H9 (cell line): ENCODE measurements around the gene NRN1L. TPM values are rescaled to one million over a fixed set of nuclear protein-coding genes. Genes with fewer than 3 reads are reported as not detected.
A peak's percentile ranks its signal among the peaks of the same experiment; 100 is the strongest.

Experiments used
- DNase-seq: peaks from one replicate; pipeline ENCODE4 v3.0.0-alpha.2; 2017
- H2AFZ ChIP-seq: one replicate; pipeline ENCODE4 v1.6.1; 2013; ENCODE audit warnings: mild to moderate bottlenecking, low read length, control low read depth, moderate library complexity
- H2AK5ac ChIP-seq: 2 replicates; pipeline ENCODE4 v1.6.1; 2013; ENCODE audit warnings: low read length, control low read depth, mixed read lengths; ENCODE audit not compliant: insufficient read length
- H2BK120ac ChIP-seq: one replicate; pipeline ENCODE4 v1.6.1; 2013; ENCODE audit warnings: low read depth, mild to moderate bottlenecking, low read length, control low read depth, inconsistent platforms; ENCODE audit not compliant: poor library complexity, severe bottlenecking
- H2BK12ac ChIP-seq: 2 replicates; pipeline ENCODE4 v1.6.1; 2013; ENCODE audit warnings: low read length, control low read depth, mixed read lengths, low read depth; ENCODE audit not compliant: insufficient read length
- H2BK15ac ChIP-seq: 2 replicates; pipeline ENCODE4 v1.6.1; 2013; ENCODE audit warnings: low read depth, low read length, control low read depth
- H2BK20ac ChIP-seq: one replicate; pipeline ENCODE4 v1.6.1; 2013; ENCODE audit warnings: low read depth, mild to moderate bottlenecking, low read length, control low read depth, inconsistent platforms; ENCODE audit not compliant: poor library complexity, severe bottlenecking
- H2BK5ac ChIP-seq: 2 replicates; pipeline ENCODE4 v1.6.1; 2013; ENCODE audit warnings: low read length, control low read depth, mixed read lengths; ENCODE audit not compliant: insufficient read length
- H3K14ac ChIP-seq: 2 replicates; pipeline ENCODE4 v1.6.1; 2013; ENCODE audit warnings: low read length, control low read depth; ENCODE audit not compliant: insufficient read depth
- H3K18ac ChIP-seq: 2 replicates; pipeline ENCODE4 v1.6.1; 2013; ENCODE audit warnings: low read depth, mild to moderate bottlenecking, mixed read lengths, low read length, control low read depth; ENCODE audit not compliant: insufficient read length
- H3K23ac ChIP-seq: 2 replicates; pipeline ENCODE4 v1.6.1; 2013; ENCODE audit warnings: low read length, control low read depth, mixed read lengths, low read depth; ENCODE audit not compliant: insufficient read length
- H3K23me2 ChIP-seq: 2 replicates; pipeline ENCODE4 v1.6.1; 2013; ENCODE audit warnings: low read depth, mild to moderate bottlenecking, mixed read lengths, low read length, control low read depth; ENCODE audit not compliant: insufficient read length, poor library complexity, severe bottlenecking
- H3K27ac ChIP-seq: 2 replicates; pipeline ENCODE4 v1.5.1; 2013; ENCODE audit warnings: low read length, control low read depth, mixed read lengths, low read depth; ENCODE audit not compliant: insufficient read length
- H3K27me3 ChIP-seq: 2 replicates; pipeline ENCODE4 v1.6.1; 2013; ENCODE audit warnings: low read length, control low read depth, inconsistent platforms; ENCODE audit not compliant: insufficient read depth
- H3K4ac ChIP-seq: 2 replicates; pipeline ENCODE4 v1.6.1; 2013; ENCODE audit warnings: low read depth, mild to moderate bottlenecking, control low read depth, inconsistent platforms, low read length, moderate library complexity
- H3K4me1 ChIP-seq: 2 replicates; pipeline ENCODE4 v1.6.1; 2013; ENCODE audit warnings: low read length, control low read depth, inconsistent platforms; ENCODE audit not compliant: insufficient read depth
- H3K4me2 ChIP-seq: 2 replicates; pipeline ENCODE4 v1.6.1; 2013; ENCODE audit warnings: low read length, control low read depth, mixed read lengths; ENCODE audit not compliant: insufficient read length, insufficient read depth
- H3K56ac ChIP-seq: 2 replicates; pipeline ENCODE4 v1.6.1; 2013; ENCODE audit warnings: low read depth, mild to moderate bottlenecking, mixed read lengths, low read length, control low read depth; ENCODE audit not compliant: insufficient read length
- H3K79me1 ChIP-seq: 2 replicates; pipeline ENCODE4 v1.6.1; 2013; ENCODE audit warnings: low read depth, mild to moderate bottlenecking, moderate library complexity, low read length, control low read depth, inconsistent platforms; ENCODE audit not compliant: insufficient read depth, poor library complexity, severe bottlenecking
- H3K79me2 ChIP-seq: 2 replicates; pipeline ENCODE4 v1.6.1; 2013; ENCODE audit warnings: low read length, control low read depth, inconsistent platforms; ENCODE audit not compliant: insufficient read depth
- H3K9ac ChIP-seq: 2 replicates; pipeline ENCODE4 v1.6.1; 2013; ENCODE audit warnings: low read length, control low read depth, mixed read lengths; ENCODE audit not compliant: insufficient read length; ENCODE audit errors: extremely low read depth
- H3K9me3 ChIP-seq: one replicate; pipeline ENCODE4 v1.6.1; 2013; ENCODE audit warnings: low read depth, low read length, inconsistent platforms; ENCODE audit not compliant: control insufficient read depth
- H3T11ph ChIP-seq: one replicate; pipeline ENCODE4 v1.6.1; 2013; ENCODE audit warnings: mild to moderate bottlenecking, low read length, control low read depth, inconsistent platforms
- H4K20me1 ChIP-seq: one replicate; pipeline ENCODE4 v1.6.1; 2013; ENCODE audit not compliant: control insufficient read depth, insufficient read length, insufficient read depth
- H4K5ac ChIP-seq: 2 replicates; pipeline ENCODE4 v1.6.1; 2013; ENCODE audit warnings: low read depth, mild to moderate bottlenecking, mixed read lengths, low read length, control low read depth; ENCODE audit not compliant: insufficient read length
- H4K8ac ChIP-seq: replicated peaks from 2 replicates; pipeline ENCODE4 v1.6.1; 2013; ENCODE audit warnings: low read length, control low read depth, mixed read lengths, low read depth; ENCODE audit not compliant: insufficient read length
- H4K91ac ChIP-seq: 2 replicates; pipeline ENCODE4 v1.6.1; 2013; ENCODE audit warnings: low read depth, mild to moderate bottlenecking, moderate library complexity, mixed read lengths, low read length, control low read depth; ENCODE audit not compliant: insufficient read length
- H3K27ac Mint-ChIP-seq, 3 experiments: 2 replicates in 2 of 3; 3 replicates in 1 of 3; pipeline ENCODE4 v1.8.0; 2020 to 2021; ENCODE audit warnings: mixed read lengths in 3 of 3, mild to moderate bottlenecking in 1 of 3, moderate library complexity in 1 of 3
- H3K27me3 Mint-ChIP-seq: 2 replicates; pipeline ENCODE4 v1.8.0; 2021; ENCODE audit warnings: low read depth, mild to moderate bottlenecking, moderate library complexity, mixed read lengths
- H3K36me3 Mint-ChIP-seq, 3 experiments: 2 replicates in 2 of 3; 3 replicates in 1 of 3; pipeline ENCODE4 v1.8.0; 2020 to 2021; ENCODE audit warnings: low read depth in 3 of 3, mixed read lengths in 3 of 3; ENCODE audit not compliant: insufficient read depth in 1 of 3
- H3K4me1 Mint-ChIP-seq, 2 experiments: 2 replicates each; pipeline ENCODE4 v1.8.0; 2020; ENCODE audit warnings: mixed read lengths in 2 of 2
- H3K4me3 Mint-ChIP-seq, 2 experiments: 2 replicates in 1 of 2; 3 replicates in 1 of 2; pipeline ENCODE4 v1.8.0; 2020 to 2021; ENCODE audit warnings: mild to moderate bottlenecking in 2 of 2, mixed read lengths in 2 of 2, moderate library complexity in 1 of 2
- H3K9me3 Mint-ChIP-seq, 2 experiments: 2 replicates in 1 of 2; 3 replicates in 1 of 2; pipeline ENCODE4 v1.8.0; 2020; ENCODE audit warnings: mild to moderate bottlenecking in 2 of 2, mixed read lengths in 2 of 2, moderate library complexity in 1 of 2
- WGBS: extraction: QIAGEN DNeasy Blood & Tissue Kit; methylation state at CpG from one replicate; pipeline ENCODE4 v1.1.7; 2013; ENCODE audit warnings: missing lambda C conversion rate, low lambda C conversion rate, mixed read lengths; ENCODE audit not compliant: insufficient read length; ENCODE audit errors: extremely low coverage; 5-methylcytosine and 5-hydroxymethylcytosine counted together
- total RNA-seq: library from RNA; stranded (reverse); gene quantifications from 2 replicates; pipeline ENCODE4 v1.2.1, GENCODE V29; 2021
- TF ChIP-seq, protein P1 (sequence below): fragments of 200-600 bp; sonication (generic); conservative IDR thresholded peaks from 3 replicates; pipeline ENCODE4 v1.8.0; 2021; ENCODE audit warnings: antibody characterized with exemption, mild to moderate bottlenecking

Gene NRN1L
- total RNA-seq, 1 experiment from 2014 or later = 2.0 TPM

DNA sequence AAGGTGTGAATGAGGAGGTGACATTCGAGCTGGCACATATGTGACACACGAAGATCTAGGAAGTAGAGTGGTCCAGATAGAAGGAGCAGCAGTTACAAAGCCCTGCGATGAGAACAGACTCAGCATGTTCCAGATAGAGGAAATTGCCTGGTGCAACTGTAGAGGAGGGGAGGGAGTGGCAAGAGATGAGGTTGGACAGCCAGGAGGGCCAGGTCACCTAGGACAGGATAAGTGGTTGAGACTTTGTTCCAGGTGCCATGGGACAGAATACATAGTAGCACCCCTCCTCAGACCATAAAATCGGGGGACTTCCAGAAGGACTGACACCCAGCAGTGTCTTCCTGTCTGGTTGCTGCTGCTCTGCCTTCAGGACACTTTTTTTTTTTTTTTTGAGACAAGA lies 26.2 kb upstream of the NRN1L start:
- TF ChIP-seq, protein P1, sequence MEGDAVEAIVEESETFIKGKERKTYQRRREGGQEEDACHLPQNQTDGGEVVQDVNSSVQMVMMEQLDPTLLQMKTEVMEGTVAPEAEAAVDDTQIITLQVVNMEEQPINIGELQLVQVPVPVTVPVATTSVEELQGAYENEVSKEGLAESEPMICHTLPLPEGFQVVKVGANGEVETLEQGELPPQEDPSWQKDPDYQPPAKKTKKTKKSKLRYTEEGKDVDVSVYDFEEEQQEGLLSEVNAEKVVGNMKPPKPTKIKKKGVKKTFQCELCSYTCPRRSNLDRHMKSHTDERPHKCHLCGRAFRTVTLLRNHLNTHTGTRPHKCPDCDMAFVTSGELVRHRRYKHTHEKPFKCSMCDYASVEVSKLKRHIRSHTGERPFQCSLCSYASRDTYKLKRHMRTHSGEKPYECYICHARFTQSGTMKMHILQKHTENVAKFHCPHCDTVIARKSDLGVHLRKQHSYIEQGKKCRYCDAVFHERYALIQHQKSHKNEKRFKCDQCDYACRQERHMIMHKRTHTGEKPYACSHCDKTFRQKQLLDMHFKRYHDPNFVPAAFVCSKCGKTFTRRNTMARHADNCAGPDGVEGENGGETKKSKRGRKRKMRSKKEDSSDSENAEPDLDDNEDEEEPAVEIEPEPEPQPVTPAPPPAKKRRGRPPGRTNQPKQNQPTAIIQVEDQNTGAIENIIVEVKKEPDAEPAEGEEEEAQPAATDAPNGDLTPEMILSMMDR = no peak
- no CpG with 5 or more reads among the region's 4 CpGs for WGBS
- H4K8ac ChIP-seq = no peak overlapping the region
- peaks cover 3% of the 10 kb centered on the region for H4K20me1 ChIP-seq
- H3K56ac ChIP-seq = no peak overlapping the region
- Mint-ChIP-seq H3K9me3 (no peaks in the 10 kb centered on the region), H3K36me3 (peaks cover 18 to 29% (median 23%) of the 10 kb centered on the region in 3 experiments), H3K4me1 (peaks cover 49 to 63% of the 10 kb centered on the region in 2 experiments), H3K27me3 (no peaks in the 10 kb centered on the region), H3K4me3 (peak overlapping the region in 1 of 2 experiments; percentile 21; a peak in 1 of 5 replicates), H3K27ac (peak overlapping the region; percentile 88 to 95 (median 93))
- peak overlapping the region; percentile 30 for H2BK120ac ChIP-seq
- peak overlapping the region; percentile 69 for H3K18ac ChIP-seq
- DNase-seq = no peak
- no peaks in the 10 kb centered on the region for H3K9me3 ChIP-seq
- no peak overlapping the region for H4K91ac ChIP-seq
- peak overlapping the region; percentile 60 for H3T11ph ChIP-seq
- no peak overlapping the region for H2AK5ac ChIP-seq
- no peak overlapping the region for H2BK20ac ChIP-seq
- H3K79me2 ChIP-seq = peaks cover 45% of the 10 kb centered on the region; the same call in 1 of the 2 replicates
- no peak overlapping the region for H3K23ac ChIP-seq
- H2BK12ac ChIP-seq = no peak overlapping the region
- no peak overlapping the region for H2BK5ac ChIP-seq
- no peak overlapping the region for H3K4me2 ChIP-seq
- no peaks in the 10 kb centered on the region for H3K23me2 ChIP-seq
- H3K4me1 ChIP-seq = peaks cover 6% of the 10 kb centered on the region; the same call in 1 of the 2 replicates
- H4K5ac ChIP-seq = no peak overlapping the region
- H2BK15ac ChIP-seq = no peak overlapping the region
- H3K9ac ChIP-seq = no peak overlapping the region
- H3K79me1 ChIP-seq = peaks cover 5% of the 10 kb centered on the region
- H2AFZ ChIP-seq = no peak overlapping the region
- no peaks in the 10 kb centered on the region for H3K27me3 ChIP-seq
- H3K4ac ChIP-seq = no peak overlapping the region; the same call in 1 of the 2 replicates
- peak overlapping the region; percentile 37; the same call in 1 of the 2 replicates for H3K14ac ChIP-seq
- H3K27ac ChIP-seq = no peak overlapping the region
